Measurements from ENCODE around the gene MCF2.

MCF2 gene

DNA sequence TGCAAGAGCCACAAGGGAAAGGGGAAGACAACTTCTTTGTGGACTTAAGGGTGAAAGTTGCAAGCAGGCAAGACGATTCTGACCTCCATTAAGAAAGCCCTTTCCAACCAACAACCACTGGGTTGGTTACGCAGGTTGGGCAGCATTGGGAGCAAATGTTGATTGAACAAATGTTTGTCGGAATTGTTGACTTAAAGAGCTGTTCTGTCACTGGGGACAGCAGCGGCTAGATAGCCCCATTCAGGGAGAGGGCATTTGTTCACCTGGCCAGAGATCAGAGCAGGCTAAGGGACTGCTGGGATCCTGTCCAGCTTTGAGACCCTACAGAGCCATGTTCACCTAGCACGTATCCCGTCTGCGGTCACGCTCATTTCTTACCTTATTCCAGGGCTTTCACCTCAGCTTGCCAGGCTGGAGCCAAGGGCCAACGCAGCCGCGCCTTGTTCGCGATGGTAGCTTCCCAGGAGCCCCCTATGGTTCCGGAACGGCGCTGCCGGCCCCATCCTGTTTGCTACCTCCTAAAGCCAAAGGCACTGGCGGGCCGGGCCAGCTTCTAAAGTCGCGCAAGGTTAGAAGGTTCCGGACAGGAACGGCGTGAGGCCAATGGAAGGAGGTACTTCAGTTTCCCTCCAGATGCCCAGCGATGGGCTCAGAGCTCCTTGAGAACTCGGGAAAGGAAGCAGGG is 152.8 kb downstream of the MCF2 start:
- H3K4me3 ChIP-seq (ENCODE audit: low read length in 2 of 2): no peak overlapping the region
- no peaks in the 10 kb centered on the region for H3K4me1 ChIP-seq (ENCODE audit: control insufficient read depth in 2 of 2, insufficient read depth in 2 of 2, low read length in 2 of 2)
- H3K27ac ChIP-seq (ENCODE audit: low read depth in 2 of 2, low read length in 2 of 2): no peak overlapping the region
- H3K27me3 ChIP-seq (ENCODE audit: control insufficient read depth in 2 of 2, insufficient read depth in 2 of 2, low read length in 2 of 2): peaks cover 0 to 3% of the 10 kb centered on the region in 2 donors
- H3K36me3 ChIP-seq (ENCODE audit: control insufficient read depth in 2 of 2, insufficient read depth in 2 of 2, low read length in 2 of 2): no peaks in the 10 kb centered on the region
- no peaks in the 10 kb centered on the region for H3K9me3 ChIP-seq (ENCODE audit: control insufficient read depth in 2 of 2, low read length in 2 of 2)
- no peak overlapping the region for H3K9ac ChIP-seq (ENCODE audit: low read depth in 1 of 2, low read length in 2 of 2)

DNA sequence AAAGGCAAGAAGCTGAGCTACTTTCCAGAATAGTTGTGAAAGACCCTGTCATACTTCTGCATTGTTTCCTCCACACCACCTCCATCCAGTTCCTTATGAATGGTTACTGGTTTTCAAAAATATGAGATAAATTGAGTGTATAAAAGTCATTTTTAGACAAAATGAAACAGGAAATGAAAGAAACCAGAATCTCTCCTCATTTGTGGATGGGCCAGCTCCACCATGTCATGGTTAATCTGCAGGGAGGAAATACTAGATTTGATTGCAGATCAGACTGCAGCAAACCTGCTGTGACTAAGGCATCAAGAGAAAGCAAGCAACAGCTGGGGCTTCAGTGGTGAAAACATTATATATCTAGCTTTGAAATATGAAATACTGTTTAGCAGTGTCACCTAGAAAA is 153.6 kb downstream of the MCF2 start:
- H3K4me3 ChIP-seq (ENCODE audit: low read length in 2 of 2): no peak overlapping the region
- H3K9ac ChIP-seq (ENCODE audit: low read depth in 1 of 2, low read length in 2 of 2): no peak overlapping the region
- no peaks in the 10 kb centered on the region for H3K4me1 ChIP-seq (ENCODE audit: control insufficient read depth in 2 of 2, insufficient read depth in 2 of 2, low read length in 2 of 2)
- no peaks in the 10 kb centered on the region for H3K9me3 ChIP-seq (ENCODE audit: control insufficient read depth in 2 of 2, low read length in 2 of 2)
- H3K27ac ChIP-seq (ENCODE audit: low read depth in 2 of 2, low read length in 2 of 2): no peak overlapping the region
- H3K36me3 ChIP-seq (ENCODE audit: control insufficient read depth in 2 of 2, insufficient read depth in 2 of 2, low read length in 2 of 2): no peaks in the 10 kb centered on the region
- peaks cover 0 to 3% of the 10 kb centered on the region in 2 donors for H3K27me3 ChIP-seq (ENCODE audit: control insufficient read depth in 2 of 2, insufficient read depth in 2 of 2, low read length in 2 of 2)

DNA sequence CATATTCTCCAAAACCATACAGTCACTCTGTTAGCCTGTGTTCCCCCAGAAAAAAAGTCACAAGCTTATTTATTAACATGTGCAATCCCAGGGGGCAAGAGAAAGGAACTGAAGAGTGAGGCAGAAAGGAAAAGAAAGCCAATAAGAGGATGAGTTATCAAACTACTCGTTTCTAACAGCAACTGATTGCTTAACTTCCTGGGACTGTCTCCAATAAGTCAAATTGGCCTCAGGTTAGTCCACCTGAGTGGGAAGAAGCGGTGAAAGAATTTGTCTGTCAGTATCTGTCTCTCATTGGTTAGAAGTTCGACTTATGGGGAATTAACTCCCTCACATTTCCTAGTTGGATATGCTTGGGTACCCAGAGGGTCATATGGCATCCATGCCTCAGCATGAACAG is 163.4 kb downstream of the MCF2 start:
- no peaks in the 10 kb centered on the region for H3K4me1 ChIP-seq (ENCODE audit: control insufficient read depth in 2 of 2, insufficient read depth in 2 of 2, low read length in 2 of 2)
- H3K9ac ChIP-seq (ENCODE audit: low read depth in 1 of 2, low read length in 2 of 2): no peak overlapping the region
- no peak overlapping the region for H3K4me3 ChIP-seq (ENCODE audit: low read length in 2 of 2)
- H3K36me3 ChIP-seq (ENCODE audit: control insufficient read depth in 2 of 2, insufficient read depth in 2 of 2, low read length in 2 of 2): no peaks in the 10 kb centered on the region
- no peaks in the 10 kb centered on the region for H3K9me3 ChIP-seq (ENCODE audit: control insufficient read depth in 2 of 2, low read length in 2 of 2)
- H3K27ac ChIP-seq (ENCODE audit: low read depth in 2 of 2, low read length in 2 of 2): no peak overlapping the region
- H3K27me3 ChIP-seq (ENCODE audit: control insufficient read depth in 2 of 2, insufficient read depth in 2 of 2, low read length in 2 of 2): no peaks in the 10 kb centered on the region

DNA sequence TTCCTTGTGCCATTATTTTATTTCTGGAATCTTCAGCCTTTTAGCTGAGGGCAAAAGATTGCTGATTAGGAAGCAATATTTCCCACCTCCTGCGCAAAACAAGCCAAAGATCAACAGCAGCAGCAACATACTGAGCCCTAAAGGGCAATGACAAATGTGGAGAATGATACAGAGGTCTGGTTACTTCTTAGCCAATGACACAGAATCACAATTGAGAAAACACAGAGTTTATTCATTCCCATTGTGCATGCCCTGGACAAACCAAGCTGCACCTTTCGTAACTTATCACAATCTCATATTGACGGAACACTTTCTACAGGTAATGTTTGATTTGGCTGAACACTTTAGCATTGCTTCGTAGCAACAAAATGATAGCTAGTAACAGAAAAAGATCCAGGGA is 164.0 kb downstream of the MCF2 start:
- Histone ChIP-seq H3K36me3 (ENCODE audit: control insufficient read depth in 2 of 2, insufficient read depth in 2 of 2, low read length in 2 of 2) (no peaks in the 10 kb centered on the region), H3K27ac (ENCODE audit: low read depth in 2 of 2, low read length in 2 of 2) (no peak overlapping the region), H3K4me1 (ENCODE audit: control insufficient read depth in 2 of 2, insufficient read depth in 2 of 2, low read length in 2 of 2) (no peaks in the 10 kb centered on the region), H3K4me3 (ENCODE audit: low read length in 2 of 2) (no peak overlapping the region), H3K27me3 (ENCODE audit: control insufficient read depth in 2 of 2, insufficient read depth in 2 of 2, low read length in 2 of 2) (no peaks in the 10 kb centered on the region), H3K9me3 (ENCODE audit: control insufficient read depth in 2 of 2, low read length in 2 of 2) (no peaks in the 10 kb centered on the region), H3K9ac (ENCODE audit: low read depth in 1 of 2, low read length in 2 of 2) (no peak overlapping the region)

DNA sequence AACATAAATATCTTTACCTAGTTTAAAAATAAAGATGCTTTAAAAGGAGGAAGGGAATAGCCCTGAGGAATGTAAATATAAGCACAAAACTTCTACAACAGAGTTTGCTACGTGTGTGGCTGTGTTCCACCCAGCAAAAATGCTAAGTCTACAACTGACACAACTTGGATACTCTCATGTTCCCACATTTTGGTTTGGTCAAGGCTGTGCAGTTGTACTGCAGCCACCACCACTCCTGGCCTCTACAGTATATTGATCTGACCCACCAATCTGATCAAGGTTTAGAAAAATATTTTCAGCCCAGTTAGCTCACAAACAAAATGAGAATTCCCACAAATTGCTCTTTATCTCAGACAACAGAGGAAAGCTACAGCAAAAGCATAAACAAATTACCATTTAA is 165.3 kb downstream of the MCF2 start:
- Histone ChIP-seq H3K4me3 (ENCODE audit: low read length in 2 of 2) (no peak overlapping the region), H3K4me1 (ENCODE audit: control insufficient read depth in 2 of 2, insufficient read depth in 2 of 2, low read length in 2 of 2) (no peaks in the 10 kb centered on the region), H3K9ac (ENCODE audit: low read depth in 1 of 2, low read length in 2 of 2) (no peak overlapping the region), H3K27ac (ENCODE audit: low read depth in 2 of 2, low read length in 2 of 2) (no peak overlapping the region), H3K27me3 (ENCODE audit: control insufficient read depth in 2 of 2, insufficient read depth in 2 of 2, low read length in 2 of 2) (no peaks in the 10 kb centered on the region), H3K9me3 (ENCODE audit: control insufficient read depth in 2 of 2, low read length in 2 of 2) (no peaks in the 10 kb centered on the region), H3K36me3 (ENCODE audit: control insufficient read depth in 2 of 2, insufficient read depth in 2 of 2, low read length in 2 of 2) (no peaks in the 10 kb centered on the region)

DNA sequence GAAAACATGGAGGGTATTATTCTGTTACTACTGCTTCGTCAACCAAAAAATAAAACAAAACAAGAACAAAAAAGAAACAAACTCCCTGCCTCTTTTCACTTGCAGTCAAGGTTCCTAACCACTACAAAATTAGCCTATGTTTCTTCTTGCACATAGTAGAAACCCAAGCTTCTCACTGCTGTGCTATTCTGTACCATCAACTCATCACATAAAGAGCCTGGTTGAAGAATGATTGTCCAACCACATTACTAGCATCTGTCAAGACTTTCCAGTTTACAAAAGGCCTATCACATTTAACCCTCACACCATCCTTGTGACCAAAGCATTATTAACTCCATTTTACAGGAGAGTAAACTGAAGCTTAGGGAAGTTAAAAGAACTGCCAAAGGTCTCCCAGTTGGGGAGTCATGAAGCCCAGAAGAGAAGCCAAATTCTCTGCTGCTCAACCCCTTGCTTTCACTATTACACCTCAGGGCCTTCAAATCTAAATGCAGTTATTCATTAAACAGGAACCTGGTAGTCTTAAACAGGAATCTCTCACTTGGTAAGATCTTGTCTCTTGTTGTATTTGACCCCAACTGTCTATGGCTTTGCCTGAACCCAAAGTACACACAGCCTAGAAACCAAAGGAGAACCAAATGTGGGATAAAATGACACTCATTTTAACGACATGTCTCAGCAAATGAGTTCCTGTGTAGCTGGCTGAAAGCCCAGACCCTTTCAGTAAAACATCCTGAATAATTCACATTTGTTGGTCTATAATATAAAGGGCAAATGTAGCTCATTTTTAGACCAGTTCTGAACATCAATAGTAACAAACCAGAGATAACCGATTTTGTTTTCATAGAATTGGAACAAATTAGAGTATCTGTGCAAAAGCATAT is 168.8 kb downstream of the MCF2 start:
- no peak overlapping the region for H3K9ac ChIP-seq (ENCODE audit: low read depth in 1 of 2, low read length in 2 of 2)
- no peak overlapping the region for H3K27ac ChIP-seq (ENCODE audit: low read depth in 2 of 2, low read length in 2 of 2)
- H3K4me3 ChIP-seq (ENCODE audit: low read length in 2 of 2): no peak overlapping the region
- H3K27me3 ChIP-seq (ENCODE audit: control insufficient read depth in 2 of 2, insufficient read depth in 2 of 2, low read length in 2 of 2): no peaks in the 10 kb centered on the region
- no peaks in the 10 kb centered on the region for H3K9me3 ChIP-seq (ENCODE audit: control insufficient read depth in 2 of 2, low read length in 2 of 2)
- H3K4me1 ChIP-seq (ENCODE audit: control insufficient read depth in 2 of 2, insufficient read depth in 2 of 2, low read length in 2 of 2): no peaks in the 10 kb centered on the region
- H3K36me3 ChIP-seq (ENCODE audit: control insufficient read depth in 2 of 2, insufficient read depth in 2 of 2, low read length in 2 of 2): no peaks in the 10 kb centered on the region

DNA sequence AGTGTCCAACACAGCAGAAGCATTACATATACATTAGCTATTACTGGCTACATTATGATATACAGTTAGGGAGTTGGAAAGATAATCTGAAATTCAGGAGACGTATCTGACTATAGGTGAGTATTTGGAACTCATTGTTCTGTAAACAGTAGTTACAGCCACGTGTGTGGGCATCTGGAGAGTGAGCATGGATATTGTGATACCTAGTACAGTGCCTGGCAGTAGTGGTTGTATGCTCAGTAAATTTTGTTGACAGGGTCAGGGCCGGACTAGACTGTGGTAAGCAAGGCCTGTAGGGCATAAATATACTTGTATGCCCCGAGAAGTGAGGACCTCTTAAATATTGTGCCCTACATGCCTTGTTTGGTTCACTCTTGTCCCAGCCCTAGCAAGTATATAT is 174.5 kb downstream of the MCF2 start:
- H3K9ac ChIP-seq (ENCODE audit: low read depth in 1 of 2, low read length in 2 of 2): no peak overlapping the region
- no peaks in the 10 kb centered on the region for H3K27me3 ChIP-seq (ENCODE audit: control insufficient read depth in 2 of 2, insufficient read depth in 2 of 2, low read length in 2 of 2)
- no peak overlapping the region for H3K27ac ChIP-seq (ENCODE audit: low read depth in 2 of 2, low read length in 2 of 2)
- no peaks in the 10 kb centered on the region for H3K36me3 ChIP-seq (ENCODE audit: control insufficient read depth in 2 of 2, insufficient read depth in 2 of 2, low read length in 2 of 2)
- H3K9me3 ChIP-seq (ENCODE audit: control insufficient read depth in 2 of 2, low read length in 2 of 2): no peaks in the 10 kb centered on the region
- H3K4me1 ChIP-seq (ENCODE audit: control insufficient read depth in 2 of 2, insufficient read depth in 2 of 2, low read length in 2 of 2): no peaks in the 10 kb centered on the region
- no peak overlapping the region for H3K4me3 ChIP-seq (ENCODE audit: low read length in 2 of 2)

DNA sequence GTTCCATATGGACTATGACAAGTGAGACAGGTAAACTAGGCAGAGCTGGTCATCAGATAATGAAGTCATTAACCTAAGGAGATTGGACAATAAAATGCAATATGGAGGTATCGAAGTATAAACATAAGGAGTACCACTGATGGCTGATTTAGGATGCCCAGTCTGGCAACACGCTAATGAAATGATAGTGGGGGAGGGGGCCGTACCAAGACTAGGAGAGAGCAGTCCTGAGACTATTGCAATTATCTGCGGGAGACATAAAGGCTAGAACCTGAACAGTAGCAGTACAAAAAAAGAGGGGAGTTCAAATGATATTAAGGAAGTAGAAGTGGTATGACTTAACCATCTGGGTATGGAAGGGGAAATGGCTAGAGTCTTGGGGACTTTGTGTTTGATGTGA is 175.1 kb downstream of the MCF2 start:
- Histone ChIP-seq H3K4me1 (ENCODE audit: control insufficient read depth in 2 of 2, insufficient read depth in 2 of 2, low read length in 2 of 2) (no peaks in the 10 kb centered on the region), H3K27me3 (ENCODE audit: control insufficient read depth in 2 of 2, insufficient read depth in 2 of 2, low read length in 2 of 2) (no peaks in the 10 kb centered on the region), H3K36me3 (ENCODE audit: control insufficient read depth in 2 of 2, insufficient read depth in 2 of 2, low read length in 2 of 2) (no peaks in the 10 kb centered on the region), H3K4me3 (ENCODE audit: low read length in 2 of 2) (no peak overlapping the region), H3K9me3 (ENCODE audit: control insufficient read depth in 2 of 2, low read length in 2 of 2) (no peaks in the 10 kb centered on the region), H3K27ac (ENCODE audit: low read depth in 2 of 2, low read length in 2 of 2) (no peak overlapping the region), H3K9ac (ENCODE audit: low read depth in 1 of 2, low read length in 2 of 2) (no peak overlapping the region)

Measured in mucosa of rectum (tissue), 2 donors.